GM10847 (cell line): ENCODE data around the gene ITPRIPL2.
A peak's percentile ranks its signal among the peaks of the same experiment; 100 is the strongest.

Experiments used
- POLR2A ChIP-seq: IDR thresholded peaks from 2 replicates; pipeline ENCODE4 v1.6.1; 2011; ENCODE audit not compliant: insufficient read length; ENCODE audit errors: extremely low read depth

The ITPRIPL2 gene

GRCh38 chr16:19113577-19114358, at the start of gene ITPRIPL2:
Gene ITPRIPL2 (plus strand): TSS chr16:19113964. CDS start chr16:19114462, 498 bp downstream.
- TF ChIP-seq POLR2A: peak; percentile 49

DNA sequence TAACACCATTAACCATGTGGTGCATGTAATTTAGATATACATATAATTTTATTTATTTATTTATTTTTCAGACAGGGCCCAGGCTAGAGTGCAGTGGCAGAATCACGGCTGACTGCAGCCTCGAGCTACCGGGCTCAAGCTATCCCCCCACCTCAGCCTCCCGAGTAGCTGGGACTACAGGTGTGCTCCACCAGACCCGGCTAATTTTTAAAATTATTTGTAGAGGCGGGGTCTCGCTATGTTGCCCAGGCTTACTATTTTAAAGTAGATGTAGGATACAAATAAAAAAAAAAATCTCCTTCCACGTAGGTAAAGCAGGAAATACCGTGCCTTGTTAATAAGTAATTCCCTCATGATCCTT, 46.8 kb upstream of the ITPRIPL2 start:
- no peak for TF ChIP-seq POLR2A

DNA sequence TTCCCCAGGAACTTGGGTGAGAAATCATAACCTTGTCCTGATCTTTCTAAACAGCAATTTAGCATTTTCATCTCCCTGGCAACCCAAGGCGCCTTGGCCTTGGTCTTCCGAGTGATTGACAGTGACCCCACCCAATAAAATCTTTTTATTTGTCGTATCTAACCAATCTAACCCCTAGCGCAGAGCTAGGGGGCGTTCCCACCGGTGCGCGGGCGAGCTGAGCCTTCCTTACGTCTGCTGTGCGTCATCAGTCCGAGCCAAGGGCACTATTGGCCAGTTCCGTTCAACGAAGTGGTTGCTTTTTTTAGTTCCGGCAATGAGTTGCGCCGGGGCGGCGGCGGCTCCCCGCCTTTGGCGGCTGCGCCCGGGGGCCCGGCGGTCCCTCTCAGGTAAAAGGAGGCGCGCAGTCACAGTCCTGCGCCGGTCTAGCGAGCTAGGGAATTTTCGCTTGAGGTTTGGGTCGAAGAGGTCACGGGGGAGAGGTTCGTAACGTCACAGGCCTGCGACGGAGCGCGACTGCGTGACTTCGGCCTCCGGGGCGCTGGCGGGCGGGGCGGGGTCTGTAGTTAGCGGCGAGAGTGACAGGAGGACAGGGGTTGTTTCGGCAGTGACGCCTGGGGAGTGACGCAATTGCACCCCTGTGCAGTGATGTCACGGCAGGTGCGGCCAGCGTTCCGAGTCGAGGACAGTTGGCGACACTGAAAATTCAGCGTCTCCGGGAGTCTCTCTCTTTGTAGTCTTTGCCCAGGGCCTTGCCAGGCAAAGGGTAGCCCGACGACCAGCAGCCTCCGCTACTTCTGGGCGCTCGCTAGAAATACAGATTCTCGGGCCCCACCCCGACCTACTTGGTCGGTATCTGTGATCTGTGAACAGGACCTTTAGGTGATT, 46.2 kb upstream of the ITPRIPL2 start, which contains the start of gene COQ7:
TSS of gene COQ7 (plus strand) at position 266 of the 888 bp plus-strand sequence. CDS start at position 317, 51 bp downstream.
- no peak for TF ChIP-seq POLR2A

DNA sequence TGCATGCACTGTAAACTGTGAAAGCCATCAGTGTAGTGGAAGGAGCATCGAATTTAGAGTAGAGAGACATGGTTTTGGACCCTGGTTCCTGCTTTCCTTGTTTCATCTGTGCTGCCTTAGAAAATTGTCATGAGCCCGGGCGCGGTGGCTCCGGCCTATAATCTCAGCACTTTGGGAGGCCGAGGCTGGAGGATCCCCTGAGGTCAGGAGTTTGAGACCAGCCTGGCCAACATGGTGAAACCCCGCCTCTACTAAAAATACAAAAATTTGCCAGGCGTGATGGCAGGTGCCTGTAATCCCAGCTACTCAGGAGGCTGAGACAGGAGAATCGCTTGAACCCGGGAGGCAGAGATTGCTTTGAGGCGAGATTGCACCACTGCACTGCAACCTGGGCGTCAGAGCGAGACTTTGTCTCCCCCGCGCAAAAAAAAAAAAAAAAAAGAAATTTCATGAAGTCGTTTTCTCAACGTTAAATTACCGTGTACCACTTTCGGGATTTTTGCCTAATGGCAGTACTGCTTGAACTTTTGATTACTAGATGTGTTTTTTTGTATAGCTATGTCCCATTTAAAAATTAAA, 45.4 kb upstream of the ITPRIPL2 start:
- TF ChIP-seq POLR2A: no peak

GRCh38 chr16:19071811-19072777, 41.7 kb upstream of the ITPRIPL2 start:
- TF ChIP-seq POLR2A: no peak

DNA sequence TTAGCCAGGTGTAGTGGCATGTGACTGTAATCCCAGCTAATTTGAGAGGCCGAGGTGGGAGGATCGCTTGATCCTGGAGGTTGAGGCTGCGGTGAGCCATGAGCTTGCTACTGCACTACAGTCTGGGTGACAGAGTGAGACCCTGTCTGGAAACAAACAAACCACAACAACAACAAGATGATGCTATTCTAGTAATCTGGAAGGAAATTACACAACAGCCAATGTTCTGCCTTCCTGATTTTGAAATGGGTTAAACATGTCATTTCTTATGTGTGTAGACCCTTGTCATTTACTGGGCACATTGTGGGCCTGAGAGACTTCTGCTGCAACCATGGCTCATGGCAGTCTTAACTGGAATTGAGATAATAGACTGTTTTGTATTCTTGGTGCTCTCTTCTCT, 40.4 kb upstream of the ITPRIPL2 start:
- TF ChIP-seq POLR2A: no peak

GRCh38 chr16:19073863-19074262, 39.9 kb upstream of the ITPRIPL2 start:
- TF ChIP-seq POLR2A: no peak

DNA sequence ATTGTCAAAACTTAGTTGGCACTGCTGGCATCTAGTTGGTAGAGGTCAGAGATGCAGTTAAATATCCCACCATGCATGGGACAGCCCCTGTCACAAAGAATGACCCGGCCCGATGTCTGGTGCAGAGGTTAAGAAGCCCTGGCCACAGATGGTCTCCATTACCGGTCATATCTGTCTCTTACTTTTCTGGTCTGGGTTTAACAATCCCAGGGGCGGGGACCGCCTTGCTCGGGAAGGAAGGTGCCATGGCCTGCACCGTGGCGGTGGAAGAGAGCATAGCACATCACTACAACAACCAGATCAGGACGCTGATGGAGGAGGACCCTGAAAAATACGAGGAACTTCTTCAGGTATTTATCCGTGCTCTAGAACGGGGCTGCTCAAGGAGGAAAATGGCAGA, 38.3 kb upstream of the ITPRIPL2 start:
- no peak for TF ChIP-seq POLR2A

GRCh38 chr16:19077879-19078278, 35.9 kb upstream of the ITPRIPL2 start:
- TF ChIP-seq POLR2A: no peak

DNA sequence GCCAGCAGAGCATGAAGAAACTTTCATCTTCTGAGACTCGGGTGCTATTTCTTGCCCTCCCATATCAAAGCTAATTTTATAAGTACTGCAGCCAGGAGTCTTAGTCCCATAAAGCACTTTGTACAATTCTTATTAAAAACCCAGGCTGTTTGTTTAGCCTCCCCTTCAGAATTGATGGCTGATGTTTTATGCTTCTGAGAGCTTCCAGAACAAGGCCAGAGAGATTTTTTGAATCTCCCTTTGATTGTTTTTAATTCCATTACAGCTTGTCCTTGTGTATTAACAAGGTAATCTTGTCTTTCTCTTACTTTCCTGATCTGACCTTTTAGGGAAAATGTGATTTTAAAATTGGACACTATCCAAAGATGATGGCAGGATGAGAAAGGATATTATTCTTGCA, 30.1 kb upstream of the ITPRIPL2 start:
- no peak for TF ChIP-seq POLR2A

- TF ChIP-seq POLR2A: no peak
Measured at GRCh38 chr16:19084139-19084538, 29.6 kb upstream of the ITPRIPL2 start.

DNA sequence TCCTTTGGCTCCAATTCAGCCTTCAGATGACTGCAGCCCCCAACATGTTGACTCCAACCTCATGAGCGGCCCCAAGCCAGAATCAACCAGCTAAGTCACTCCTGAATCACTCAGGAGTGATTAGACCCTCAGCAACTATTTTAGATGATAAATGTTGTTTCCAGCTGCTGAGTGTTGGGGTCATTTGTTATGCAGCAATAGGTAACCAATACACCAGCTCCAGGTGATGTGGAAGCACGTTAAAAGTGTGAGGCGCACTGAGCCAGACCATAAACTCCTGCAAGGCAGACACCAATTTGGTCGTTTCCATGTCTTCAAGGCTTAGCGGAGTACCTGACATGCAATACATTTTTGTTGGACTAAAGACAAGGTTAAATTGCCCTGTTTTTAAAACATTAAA, 28.9 kb upstream of the ITPRIPL2 start:
- TF ChIP-seq POLR2A: no peak

DNA sequence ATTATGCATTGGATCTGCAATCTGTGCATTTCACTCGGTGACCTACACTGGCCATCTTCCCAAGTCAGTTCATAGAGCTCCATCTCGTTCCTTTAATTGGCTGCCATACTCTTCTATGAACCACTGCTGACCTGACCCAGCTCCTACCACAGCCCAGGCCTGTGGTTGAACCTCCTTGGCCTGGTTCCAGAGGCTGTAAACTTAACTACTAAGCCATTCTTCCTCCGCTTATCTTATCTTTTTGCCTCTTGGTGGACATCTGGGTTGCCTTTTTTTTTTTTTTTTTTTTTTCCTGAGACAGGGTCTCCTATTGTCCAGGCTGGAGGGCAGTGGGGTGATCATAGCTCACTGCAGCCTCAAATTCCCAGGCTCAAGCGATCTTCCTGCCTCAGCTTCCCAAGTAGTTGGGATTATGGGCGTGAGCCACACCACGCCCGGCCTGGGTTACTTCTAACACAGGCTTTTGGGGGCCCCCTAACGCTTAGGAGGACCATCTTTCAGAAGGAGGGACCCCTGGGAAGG, 28.0 kb upstream of the ITPRIPL2 start:
- no peak for TF ChIP-seq POLR2A
